HEK293T (cell line): Measurements from ENCODE around the gene ESPN.

ENCODE experiments used
- BHLHE40 ChIP-seq: fragments of 450-650 bp; IDR thresholded peaks from 2 replicates; pipeline ENCODE4 v1.6.1; 2016; ENCODE audit warnings: mild to moderate bottlenecking, moderate library complexity, borderline replicate concordance
- FOXM1 ChIP-seq: fragments of 450-650 bp; IDR thresholded peaks from 2 replicates; pipeline ENCODE4 v1.6.1; 2017; ENCODE audit warnings: mild to moderate bottlenecking, borderline replicate concordance
- LEF1 ChIP-seq: fragments of 450-650 bp; IDR thresholded peaks from 2 replicates; pipeline ENCODE4 v1.6.1; 2017; ENCODE audit warnings: mild to moderate bottlenecking, borderline replicate concordance
- NFRKB ChIP-seq: fragments of 450-650 bp; IDR thresholded peaks from 2 replicates; pipeline ENCODE4 v1.6.1; 2016; ENCODE audit warnings: mild to moderate bottlenecking, moderate library complexity
- SP1 ChIP-seq: fragments of 450-650 bp; IDR thresholded peaks from 2 replicates; pipeline ENCODE4 v1.6.1; 2017
- TARDBP ChIP-seq: fragments of 450-650 bp; IDR thresholded peaks from 2 replicates; pipeline ENCODE4 v1.6.1; 2016

GRCh38 chr1:6470132-6471085 lies 45.8 kb downstream of the ESPN start:
- no peak for TF ChIP-seq LEF1
- no peak for TF ChIP-seq SP1
- no peak for TF ChIP-seq FOXM1
- no peak for TF ChIP-seq TARDBP
- no peak for TF ChIP-seq BHLHE40
- no peak for TF ChIP-seq NFRKB
